Stromal cell of bone marrow (primary cell): ENCODE measurements around the gene ANKFY1.

Experiments used
- DNase-seq: peaks from one replicate; pipeline ENCODE4 v3.0.0-alpha.2; 2012; ENCODE audit warnings: low read depth

ANKFY1 gene

GRCh38 chr17:4263282-4264215 is at the start of gene ANKFY1:
Gene ANKFY1, minus strand, starts transcription at chr17:4263979. Its CDS starts 38 bp downstream, at chr17:4263941.
- DNase-seq: peak; percentile 88

GRCh38 chr17:4310354-4311060 is 46.7 kb upstream of the ANKFY1 start:
- no peak for DNase-seq

GRCh38 chr17:4309897-4310296 is 46.1 kb upstream of the ANKFY1 start:
- no peak for DNase-seq

- DNase-seq: no peak
Measured at GRCh38 chr17:4307179-4307930, 43.6 kb upstream of the ANKFY1 start.

- DNase-seq: no peak
Measured at GRCh38 chr17:4305224-4305623, 41.4 kb upstream of the ANKFY1 start.

- DNase-seq: peak; percentile 32
Measured at GRCh38 chr17:4304417-4305027, 40.7 kb upstream of the ANKFY1 start.

- no peak for DNase-seq
Measured at GRCh38 chr17:4301066-4301465, 37.3 kb upstream of the ANKFY1 start.

- DNase-seq: no peak
Measured at GRCh38 chr17:4297351-4297750, 33.6 kb upstream of the ANKFY1 start.

- no peak for DNase-seq
Measured at GRCh38 chr17:4295686-4296085, 31.9 kb upstream of the ANKFY1 start.

- DNase-seq: no peak
Measured at GRCh38 chr17:4293572-4293971, 29.8 kb upstream of the ANKFY1 start.

- no peak for DNase-seq
Measured at GRCh38 chr17:4287710-4288109, 23.9 kb upstream of the ANKFY1 start.

GRCh38 chr17:4276514-4276913 is 12.7 kb upstream of the ANKFY1 start:
- no peak for DNase-seq

GRCh38 chr17:4272972-4273368 is 9.2 kb upstream of the ANKFY1 start:
- no peak for DNase-seq

- no peak for DNase-seq
Measured at GRCh38 chr17:4272213-4272971, 8.6 kb upstream of the ANKFY1 start.

- DNase-seq: no peak
Measured at GRCh38 chr17:4270736-4271135, 7.0 kb upstream of the ANKFY1 start.

- DNase-seq: no peak
Measured at GRCh38 chr17:4269915-4270314, 6.1 kb upstream of the ANKFY1 start.

- DNase-seq: no peak
Measured at GRCh38 chr17:4267402-4267801, 3.6 kb upstream of the ANKFY1 start.

GRCh38 chr17:4266550-4266949 is 2.8 kb upstream of the ANKFY1 start:
- no peak for DNase-seq

GRCh38 chr17:4262703-4263102 is 1.1 kb downstream of the ANKFY1 start:
- DNase-seq: no peak

- DNase-seq: no peak
Measured at GRCh38 chr17:4261452-4261851, 2.3 kb downstream of the ANKFY1 start.

GRCh38 chr17:4258867-4259266 is 4.9 kb downstream of the ANKFY1 start:
- no peak for DNase-seq
